ENCODE measurements around the gene CCT5. TPM values are rescaled to one million over a fixed set of nuclear protein-coding genes. Genes with fewer than 3 reads are reported as not detected.

The CCT5 gene
- polyA plus RNA-seq, 1 of the 3 experiments (the other 2 are of a cell fraction) = 378 TPM

- Histone ChIP-seq H3K4me3 (ENCODE audit: low read depth in 2 of 2, low read length in 1 of 2) (no peak overlapping the region), H3K27ac (ENCODE audit: low read depth in 2 of 2, low read length in 1 of 2) (no peak overlapping the region), H3K27me3 (ENCODE audit: insufficient read depth) (no peaks in the 10 kb centered on the region), H4K20me1 (ENCODE audit: insufficient read depth) (no peaks in the 10 kb centered on the region), H3K9me2 (no peaks in the 10 kb centered on the region), H3K9ac (no peak overlapping the region), H3F3A (replicated peaks; ENCODE audit: insufficient read depth) (no peaks in the 10 kb centered on the region), H3K4me1 (ENCODE audit: control insufficient read depth in 1 of 2, insufficient read depth in 2 of 2, low read depth in 1 of 2, low read length in 1 of 2) (peaks cover 0 to 10% of the 10 kb centered on the region in 2 experiments; a peak in 1 of 4 replicates), H3K79me2 (ENCODE audit: insufficient read depth) (no peaks in the 10 kb centered on the region), H3K4me2 (no peak overlapping the region), H3K9me3 (no peaks in the 10 kb centered on the region), H2AFZ (ENCODE audit: low read depth) (no peak overlapping the region), H3K36me3 (replicated peaks in 1 of 2; ENCODE audit: control insufficient read depth in 1 of 2, insufficient read depth in 2 of 2, low read length in 1 of 2) (peaks cover 4 to 7% of the 10 kb centered on the region in 2 experiments)
- WGBS (ENCODE audit: low lambda C conversion rate) = 99% methylated on average over 10 of the region's 10 CpGs
- TF ChIP-seq MAX (IDR thresholded peaks at IDR 0.05; ENCODE audit: low read depth) (no peak), FOXM1 (IDR thresholded peaks at IDR 0.05; ENCODE audit: low read depth) (no peak), FOXJ3 (CRISPR knock-in tag; IDR thresholded peaks at IDR 0.05) (no peak), NRF1 (IDR thresholded peaks at IDR 0.05; ENCODE audit: low read depth, low read length) (no peak), GABPA (IDR thresholded peaks at IDR 0.05; ENCODE audit: low read depth) (no peak), RFX5 (IDR thresholded peaks at IDR 0.05; ENCODE audit: low read length) (no peak), RCOR1 (IDR thresholded peaks at IDR 0.05; ENCODE audit: low read length) (no peak), TCF12 (IDR thresholded peaks at IDR 0.05) (no peak), FOSL2 (IDR thresholded peaks at IDR 0.05; ENCODE audit: borderline replicate concordance, low read depth) (no peak), ZBTB33 (IDR thresholded peaks at IDR 0.05; ENCODE audit: borderline replicate concordance, low read depth) (no peak), MXI1 (IDR thresholded peaks at IDR 0.05; ENCODE audit: low read depth, low read length) (no peak), RAD21 (IDR thresholded peaks at IDR 0.05; ENCODE audit: low read length) (no peak), SMC3 (IDR thresholded peaks at IDR 0.05; ENCODE audit: low read depth, low read length) (no peak), JUND (IDR thresholded peaks at IDR 0.05) (no peak), CTCF (IDR thresholded peaks at IDR 0.05) (no peak)
- CTCF ChIA-PET = no interaction called here
- POLR2A ChIA-PET = interaction anchor here (1.4 kb wide), 1 partner anchor 64 kb away, joined by 3 read pairs; the partner anchor contains the start of gene MARCHF6
- DNase-seq = no peak
Observed at GRCh38 chr5:10289991-10290390, 39.9 kb downstream of the CCT5 start.

- Histone ChIP-seq H3K9me3 (no peaks in the 10 kb centered on the region), H3K27ac (ENCODE audit: low read depth in 2 of 2, low read length in 1 of 2) (no peak overlapping the region), H3K9me2 (no peaks in the 10 kb centered on the region), H2AFZ (ENCODE audit: low read depth) (no peak overlapping the region), H3K79me2 (ENCODE audit: insufficient read depth) (no peaks in the 10 kb centered on the region), H3F3A (replicated peaks; ENCODE audit: insufficient read depth) (no peaks in the 10 kb centered on the region), H4K20me1 (ENCODE audit: insufficient read depth) (no peaks in the 10 kb centered on the region), H3K4me2 (no peak overlapping the region), H3K36me3 (replicated peaks in 1 of 2; ENCODE audit: control insufficient read depth in 1 of 2, insufficient read depth in 2 of 2, low read length in 1 of 2) (peaks cover 4 to 7% of the 10 kb centered on the region in 2 experiments), H3K4me1 (ENCODE audit: control insufficient read depth in 1 of 2, insufficient read depth in 2 of 2, low read depth in 1 of 2, low read length in 1 of 2) (peaks cover 0 to 10% of the 10 kb centered on the region in 2 experiments; a peak in 1 of 4 replicates), H3K27me3 (ENCODE audit: insufficient read depth) (no peaks in the 10 kb centered on the region), H3K4me3 (ENCODE audit: low read depth in 2 of 2, low read length in 1 of 2) (no peak overlapping the region), H3K9ac (no peak overlapping the region)
- 89% methylated on average over 9 of the region's 9 CpGs for WGBS (ENCODE audit: low lambda C conversion rate)
- CTCF ChIA-PET = no interaction called here
- POLR2A ChIA-PET = interaction anchor here (1.4 kb wide), 1 partner anchor 63 kb away, joined by 3 read pairs; the partner anchor contains the start of gene MARCHF6
- no peak for TF ChIP-seq USF1 (IDR thresholded peaks at IDR 0.05; ENCODE audit: borderline replicate concordance, low read depth)
- TF ChIP-seq TEAD4 (IDR thresholded peaks at IDR 0.05; ENCODE audit: borderline replicate concordance, insufficient read depth) = no peak
- TF ChIP-seq TCF12 (IDR thresholded peaks at IDR 0.05) = no peak
- no peak for TF ChIP-seq JUND (IDR thresholded peaks at IDR 0.05)
- DNase-seq = no peak
Observed at GRCh38 chr5:10290438-10290837, 40.4 kb downstream of the CCT5 start.
